PC-9 (cell line): Measurements from ENCODE around the gene LGR6.

Experiments used
- EZH2 ChIP-seq: fragments of 200-600 bp; sonication (generic); IDR thresholded peaks from 2 replicates; pipeline ENCODE4 v1.8.0; 2017; ENCODE audit warnings: antibody characterized with exemption, low read depth
- TF ChIP-seq, protein P1 (sequence below): fragments of 200-600 bp; sonication (generic); conservative IDR thresholded peaks from 2 replicates; pipeline ENCODE4 v1.6.1; 2017; ENCODE audit warnings: mixed run types, antibody characterized with exemption, mild to moderate bottlenecking, moderate library complexity

DNA sequence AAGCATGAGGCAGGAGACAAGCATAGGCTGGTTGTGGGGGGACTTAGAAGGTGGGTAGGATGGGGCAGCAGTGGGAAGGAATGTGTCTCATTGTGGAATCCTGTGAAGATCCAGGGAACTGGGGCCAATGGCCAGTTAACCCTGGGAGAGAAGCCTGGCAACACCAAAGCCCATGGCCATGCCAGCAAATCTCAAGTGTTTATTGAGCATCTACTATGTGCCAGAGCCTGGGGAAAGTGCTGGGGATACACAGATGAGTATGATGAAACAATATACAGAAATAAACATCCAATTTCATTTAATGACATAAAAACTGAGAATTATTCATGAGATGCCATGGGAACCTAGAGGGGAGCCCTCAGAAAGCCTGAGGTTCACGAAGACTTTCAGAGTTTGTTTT, 17.4 kb downstream of the LGR6 start:
- TF ChIP-seq, protein P1, sequence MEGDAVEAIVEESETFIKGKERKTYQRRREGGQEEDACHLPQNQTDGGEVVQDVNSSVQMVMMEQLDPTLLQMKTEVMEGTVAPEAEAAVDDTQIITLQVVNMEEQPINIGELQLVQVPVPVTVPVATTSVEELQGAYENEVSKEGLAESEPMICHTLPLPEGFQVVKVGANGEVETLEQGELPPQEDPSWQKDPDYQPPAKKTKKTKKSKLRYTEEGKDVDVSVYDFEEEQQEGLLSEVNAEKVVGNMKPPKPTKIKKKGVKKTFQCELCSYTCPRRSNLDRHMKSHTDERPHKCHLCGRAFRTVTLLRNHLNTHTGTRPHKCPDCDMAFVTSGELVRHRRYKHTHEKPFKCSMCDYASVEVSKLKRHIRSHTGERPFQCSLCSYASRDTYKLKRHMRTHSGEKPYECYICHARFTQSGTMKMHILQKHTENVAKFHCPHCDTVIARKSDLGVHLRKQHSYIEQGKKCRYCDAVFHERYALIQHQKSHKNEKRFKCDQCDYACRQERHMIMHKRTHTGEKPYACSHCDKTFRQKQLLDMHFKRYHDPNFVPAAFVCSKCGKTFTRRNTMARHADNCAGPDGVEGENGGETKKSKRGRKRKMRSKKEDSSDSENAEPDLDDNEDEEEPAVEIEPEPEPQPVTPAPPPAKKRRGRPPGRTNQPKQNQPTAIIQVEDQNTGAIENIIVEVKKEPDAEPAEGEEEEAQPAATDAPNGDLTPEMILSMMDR: no peak
- no peak for TF ChIP-seq EZH2
